HG02623 (cell line): ENCODE data around the gene THBS4.
"Not testable (repeated sequence)": the region's sequence is repeated elsewhere in the genome, so short reads cannot be mapped to it uniquely, and the experiment has no call there.

ENCODE experiments used
- ATAC-seq: cut with Tn5 transposase; IDR thresholded peaks from one replicate; pipeline ENCODE4 v1.9.1; 2021; ENCODE audit warnings: moderate library complexity; ENCODE audit not compliant: unreplicated experiment

THBS4 gene

GRCh38 chr5:80072103-80073073 lies 37.2 kb downstream of the THBS4 start:
- ATAC-seq = no peak

- no peak for ATAC-seq
Measured at GRCh38 chr5:80076131-80077050, 41.2 kb downstream of the THBS4 start.

- ATAC-seq = no peak
Measured at GRCh38 chr5:80077051-80077714, 42.0 kb downstream of the THBS4 start.

GRCh38 chr5:80078921-80079320 lies 43.8 kb downstream of the THBS4 start:
- ATAC-seq = no peak

GRCh38 chr5:80082281-80082680 lies 47.1 kb downstream of the THBS4 start:
- no peak for ATAC-seq

- no peak for ATAC-seq
Measured at GRCh38 chr5:80082731-80083100, 47.6 kb downstream of the THBS4 start.

GRCh38 chr5:80083101-80083890 lies 48.1 kb downstream of the THBS4 start:
- ATAC-seq = peak; percentile 68

- no peak for ATAC-seq
Measured at GRCh38 chr5:80090884-80091166, 55.7 kb downstream of the THBS4 start.

GRCh38 chr5:80091792-80092192 lies 56.6 kb downstream of the THBS4 start:
- ATAC-seq = not testable (repeated sequence)

GRCh38 chr5:80092486-80093107 lies 57.4 kb downstream of the THBS4 start:
- no peak for ATAC-seq

GRCh38 chr5:80093796-80094195 lies 58.6 kb downstream of the THBS4 start:
- ATAC-seq = no peak

GRCh38 chr5:80094236-80094738 lies 59.1 kb downstream of the THBS4 start:
- ATAC-seq = no peak

GRCh38 chr5:80097451-80097850 lies 62.3 kb downstream of the THBS4 start:
- no peak for ATAC-seq

- no peak for ATAC-seq
Measured at GRCh38 chr5:80101993-80102392, 66.8 kb downstream of the THBS4 start.

GRCh38 chr5:80103371-80103770 lies 68.2 kb downstream of the THBS4 start:
- no peak for ATAC-seq

GRCh38 chr5:80105698-80106439 lies 70.7 kb downstream of the THBS4 start:
- ATAC-seq = no peak

- no peak for ATAC-seq
Measured at GRCh38 chr5:80106916-80107315, 71.8 kb downstream of the THBS4 start.

GRCh38 chr5:80109646-80110478 lies 74.7 kb downstream of the THBS4 start:
- peak; percentile 40 for ATAC-seq
